GM06990 (cell line): Measurements from ENCODE around the gene EEPD1.

ENCODE experiments used
- DNase-seq: peaks from one replicate; pipeline ENCODE4 v3.0.0-alpha.2; 2011; ENCODE audit not compliant: insufficient read length; ENCODE audit errors: extremely low read depth
- H3K27me3 ChIP-seq: replicated peaks from 2 replicates; pipeline ENCODE4 v1.6.0; 2011; ENCODE audit warnings: low read length; ENCODE audit not compliant: control insufficient read depth, insufficient read depth
- H3K36me3 ChIP-seq: 2 replicates; pipeline ENCODE4 v1.5.1; 2011; ENCODE audit warnings: low read length; ENCODE audit not compliant: control insufficient read depth, insufficient read depth
- H3K4me3 ChIP-seq: replicated peaks from 2 replicates; pipeline ENCODE4 v1.5.1; 2011; ENCODE audit warnings: low read depth, mild to moderate bottlenecking, control low read depth, low read length
- CTCF ChIP-seq: IDR thresholded peaks from 2 replicates; pipeline ENCODE4 v1.5.1; 2011; ENCODE audit warnings: low read length, control low read depth, mild to moderate bottlenecking, inconsistent platforms; ENCODE audit not compliant: insufficient read depth, poor library complexity, severe bottlenecking

The EEPD1 gene

GRCh38 chr7:36182854-36183604 is 30.0 kb downstream of the EEPD1 start:
- H3K36me3 ChIP-seq: no peaks in the 10 kb centered on the region
- DNase-seq: no peak
- H3K27me3 ChIP-seq: no peaks in the 10 kb centered on the region
- H3K4me3 ChIP-seq: no peak overlapping the region
- no peak for TF ChIP-seq CTCF

GRCh38 chr7:36185092-36185491 is 32.0 kb downstream of the EEPD1 start:
- Histone ChIP-seq H3K4me3 (no peak overlapping the region), H3K27me3 (no peaks in the 10 kb centered on the region), H3K36me3 (no peaks in the 10 kb centered on the region)
- DNase-seq: no peak
- TF ChIP-seq CTCF: no peak

GRCh38 chr7:36185756-36186155 is 32.7 kb downstream of the EEPD1 start:
- H3K27me3 ChIP-seq: no peaks in the 10 kb centered on the region
- no peak overlapping the region for H3K4me3 ChIP-seq
- H3K36me3 ChIP-seq: no peaks in the 10 kb centered on the region
- no peak for DNase-seq
- no peak for TF ChIP-seq CTCF

GRCh38 chr7:36186359-36187121 is 33.5 kb downstream of the EEPD1 start:
- TF ChIP-seq CTCF: no peak
- DNase-seq: no peak
- H3K4me3 ChIP-seq: no peak overlapping the region
- no peaks in the 10 kb centered on the region for H3K27me3 ChIP-seq
- H3K36me3 ChIP-seq: no peaks in the 10 kb centered on the region

GRCh38 chr7:36188266-36188665 is 35.2 kb downstream of the EEPD1 start:
- no peaks in the 10 kb centered on the region for H3K36me3 ChIP-seq
- no peak for DNase-seq
- no peak overlapping the region for H3K4me3 ChIP-seq
- H3K27me3 ChIP-seq: no peaks in the 10 kb centered on the region
- no peak for TF ChIP-seq CTCF
